OCI-M1 (cell line): ENCODE data around the gene RAB34.

Experiments
- DNase-seq: peaks from one replicate; lab custom pipeline; 2025; lab: John Stamatoyannopoulos, UW

Gene RAB34, protein sequence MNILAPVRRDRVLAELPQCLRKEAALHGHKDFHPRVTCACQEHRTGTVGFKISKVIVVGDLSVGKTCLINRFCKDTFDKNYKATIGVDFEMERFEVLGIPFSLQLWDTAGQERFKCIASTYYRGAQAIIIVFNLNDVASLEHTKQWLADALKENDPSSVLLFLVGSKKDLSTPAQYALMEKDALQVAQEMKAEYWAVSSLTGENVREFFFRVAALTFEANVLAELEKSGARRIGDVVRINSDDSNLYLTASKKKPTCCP

DNA sequence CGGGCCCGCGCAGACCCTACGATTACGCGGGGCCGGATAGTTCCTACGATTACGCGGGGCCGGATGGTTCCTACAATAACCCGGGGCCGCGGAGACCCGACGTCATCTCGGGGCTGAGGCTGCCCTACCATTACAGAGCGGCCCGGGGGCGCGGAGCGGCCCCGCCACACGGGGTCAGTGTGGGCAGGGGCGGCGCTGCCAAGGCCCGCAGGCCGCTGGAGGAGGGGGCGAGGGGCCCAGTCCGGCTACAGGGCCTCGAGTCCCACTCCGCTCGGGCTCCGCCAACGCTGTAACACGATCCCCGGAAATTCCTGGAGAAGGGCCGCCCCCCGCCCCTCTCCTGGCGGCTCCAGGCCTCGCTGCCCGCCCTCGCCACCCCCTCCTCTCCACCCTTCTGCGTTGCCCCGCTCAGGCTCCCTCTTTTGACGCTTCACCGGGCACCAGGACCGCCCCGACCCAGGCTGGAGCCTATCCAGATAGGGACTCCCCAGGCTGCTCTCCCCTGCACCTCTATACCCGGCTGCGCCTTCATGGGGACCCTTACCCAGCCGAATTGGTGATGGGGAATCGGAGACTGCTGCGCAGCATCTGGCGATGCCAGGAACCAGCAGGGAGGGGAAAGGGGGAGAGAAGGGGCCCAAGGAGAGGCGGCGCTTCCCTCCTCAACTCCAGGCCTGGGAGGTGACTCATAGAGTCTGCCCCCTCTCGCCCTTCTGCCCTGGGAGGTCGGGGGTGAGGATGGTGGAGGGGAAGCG lies at the start of gene RAB34:
Gene RAB34, minus strand, starts transcription at position 291 of the 755 bp plus-strand sequence. CDS start 602 bp downstream, outside the sequence.
- DNase-seq, result no peak

DNA sequence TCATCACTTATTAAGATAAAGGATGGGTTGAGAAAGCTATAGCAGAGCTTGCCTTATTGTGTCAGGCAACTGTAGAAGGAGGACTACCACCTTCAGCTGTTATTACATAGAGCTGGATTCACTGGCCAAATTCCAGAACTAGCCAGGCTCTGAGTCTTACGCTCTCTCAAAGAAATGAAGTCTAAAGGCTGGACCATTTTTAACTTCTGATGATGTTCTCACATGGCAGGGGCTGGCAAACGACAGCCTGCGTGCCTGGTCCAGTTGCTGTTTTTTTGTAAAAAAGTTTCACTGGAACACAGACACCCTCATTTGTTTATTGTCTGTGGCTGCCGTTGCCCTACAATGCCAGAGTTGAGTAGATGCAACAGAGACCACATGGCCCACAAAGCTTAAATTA lies 47.4 kb upstream of the RAB34 start:
- no peak for DNase-seq

DNA sequence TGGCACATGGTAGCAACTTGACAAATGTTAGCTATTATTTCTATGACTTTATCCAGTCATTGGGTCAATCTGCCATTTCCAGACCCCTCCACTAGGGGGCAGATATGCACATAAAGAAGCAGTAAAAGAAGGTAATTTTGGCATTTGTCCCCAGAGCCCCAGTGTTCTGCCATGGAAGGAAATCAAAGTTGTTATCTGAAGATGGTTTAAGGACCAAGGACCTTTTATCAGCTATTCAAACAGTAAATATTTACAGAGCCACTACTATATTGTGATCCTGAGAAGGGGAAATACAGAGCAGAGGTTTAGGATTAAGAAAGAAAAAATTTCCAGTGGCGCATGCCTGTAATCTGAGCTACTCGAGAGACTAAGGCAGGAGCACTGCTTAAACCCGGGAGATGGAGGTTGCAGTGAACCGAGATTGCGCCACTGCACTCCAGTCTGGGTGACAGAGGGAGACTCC lies 46.2 kb upstream of the RAB34 start:
- peak; percentile 94 for DNase-seq

DNA sequence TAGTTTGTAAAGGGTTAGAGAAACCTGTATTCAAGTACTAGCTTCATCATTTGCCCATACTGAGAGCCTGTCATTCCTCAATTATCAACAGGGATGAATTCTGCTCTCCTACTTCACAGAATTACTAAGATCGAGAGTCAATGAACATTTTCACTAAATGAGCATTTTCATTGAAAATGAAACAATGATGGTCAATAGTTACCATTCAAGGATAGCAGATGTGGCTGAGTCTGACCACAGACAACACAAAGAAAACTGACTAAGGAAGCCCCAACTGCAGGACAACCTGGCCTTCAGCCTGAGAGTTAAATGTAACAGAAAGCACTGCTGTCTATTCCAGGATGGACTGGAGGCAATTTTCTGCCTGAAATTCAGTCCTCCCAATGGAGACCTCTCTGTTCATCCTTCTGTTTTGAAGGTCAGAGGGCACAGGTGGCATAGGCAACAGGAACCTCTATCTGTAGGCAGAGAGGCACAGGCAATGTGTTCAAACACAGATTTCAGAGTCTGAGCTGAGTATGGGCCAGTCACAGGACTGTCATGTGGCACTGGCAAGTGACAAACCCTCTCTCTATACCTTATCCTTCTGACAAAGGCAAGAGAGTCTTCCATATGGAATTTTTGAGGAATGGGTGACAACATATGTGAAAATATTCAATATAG lies 45.6 kb upstream of the RAB34 start:
- DNase-seq, result no peak

DNA sequence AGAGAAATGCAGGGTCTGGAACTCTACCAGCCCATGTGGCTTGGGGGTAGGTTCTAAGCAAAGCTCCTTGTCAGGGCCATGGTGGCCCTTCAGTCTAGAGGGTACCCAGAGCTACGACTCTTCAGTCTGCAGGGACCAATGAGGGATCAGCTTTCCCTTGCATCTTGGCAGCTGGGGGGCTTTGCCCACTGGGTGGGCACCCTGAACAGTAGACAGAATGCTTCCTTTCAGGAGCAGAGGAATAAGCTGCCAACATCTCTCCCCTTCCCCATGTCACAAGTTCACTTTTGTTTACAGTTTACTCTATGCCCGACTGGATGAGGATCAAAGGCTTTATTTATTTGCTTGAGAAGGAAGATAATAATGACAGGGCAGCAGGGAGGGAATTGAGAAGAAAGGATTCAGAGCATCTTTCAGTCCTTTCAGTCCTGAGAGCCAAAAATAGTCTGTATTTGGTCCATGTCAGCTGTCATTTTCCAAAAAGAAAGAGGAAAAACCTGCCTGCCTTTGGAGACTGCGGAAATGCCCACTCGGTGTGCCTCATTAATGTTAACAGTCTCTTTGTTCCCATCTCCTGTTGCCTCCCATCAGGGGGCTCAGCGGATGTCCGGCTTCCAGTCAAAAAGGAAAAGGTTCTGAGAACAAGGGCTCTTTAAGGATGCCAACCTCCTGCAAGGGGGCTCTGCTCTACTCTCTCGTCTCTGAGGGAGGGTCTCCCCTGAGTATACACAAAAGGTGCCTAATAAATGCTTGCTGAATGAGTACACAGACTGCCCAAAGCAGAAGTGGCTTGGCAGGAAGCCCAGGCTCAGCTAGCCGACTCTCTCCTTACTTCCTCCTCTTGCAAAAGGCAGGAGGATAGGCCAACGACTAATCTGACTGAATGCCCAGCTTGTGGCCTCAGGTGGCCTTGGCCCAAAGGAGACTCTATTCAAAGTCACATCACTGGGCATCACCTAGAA lies 43.2 kb upstream of the RAB34 start:
- DNase-seq, result peak; percentile 80

DNA sequence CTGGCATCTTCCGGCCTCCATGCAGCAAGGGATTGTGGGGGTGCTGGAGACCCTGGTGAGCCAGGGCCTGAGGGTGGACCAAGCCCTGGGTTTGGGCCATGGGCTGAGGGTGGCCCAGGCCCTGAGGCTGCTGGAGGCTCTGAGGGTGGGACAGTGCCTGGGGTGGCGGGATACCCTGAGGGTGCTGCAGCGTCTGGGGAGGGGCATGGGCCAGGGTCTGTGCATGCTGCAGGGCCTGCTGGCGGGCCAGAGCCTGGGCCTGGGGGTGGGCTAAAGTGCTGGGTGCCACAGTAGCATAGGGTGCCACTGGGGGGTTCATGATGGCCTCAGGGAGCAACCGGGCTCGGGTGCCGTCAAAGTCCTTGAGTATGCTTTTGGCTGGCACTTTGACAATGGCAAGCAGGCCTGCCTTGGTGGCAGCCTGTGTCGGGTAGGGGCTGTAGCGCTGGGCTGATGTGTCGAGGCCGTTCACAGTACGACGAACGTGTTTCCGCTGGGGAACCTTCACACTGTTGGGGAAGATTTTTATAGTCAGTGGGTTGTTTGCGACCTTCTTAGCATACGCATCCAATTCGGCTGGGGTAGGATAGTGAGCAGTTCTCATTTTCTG lies 41.7 kb upstream of the RAB34 start:
- DNase-seq, result no peak

DNA sequence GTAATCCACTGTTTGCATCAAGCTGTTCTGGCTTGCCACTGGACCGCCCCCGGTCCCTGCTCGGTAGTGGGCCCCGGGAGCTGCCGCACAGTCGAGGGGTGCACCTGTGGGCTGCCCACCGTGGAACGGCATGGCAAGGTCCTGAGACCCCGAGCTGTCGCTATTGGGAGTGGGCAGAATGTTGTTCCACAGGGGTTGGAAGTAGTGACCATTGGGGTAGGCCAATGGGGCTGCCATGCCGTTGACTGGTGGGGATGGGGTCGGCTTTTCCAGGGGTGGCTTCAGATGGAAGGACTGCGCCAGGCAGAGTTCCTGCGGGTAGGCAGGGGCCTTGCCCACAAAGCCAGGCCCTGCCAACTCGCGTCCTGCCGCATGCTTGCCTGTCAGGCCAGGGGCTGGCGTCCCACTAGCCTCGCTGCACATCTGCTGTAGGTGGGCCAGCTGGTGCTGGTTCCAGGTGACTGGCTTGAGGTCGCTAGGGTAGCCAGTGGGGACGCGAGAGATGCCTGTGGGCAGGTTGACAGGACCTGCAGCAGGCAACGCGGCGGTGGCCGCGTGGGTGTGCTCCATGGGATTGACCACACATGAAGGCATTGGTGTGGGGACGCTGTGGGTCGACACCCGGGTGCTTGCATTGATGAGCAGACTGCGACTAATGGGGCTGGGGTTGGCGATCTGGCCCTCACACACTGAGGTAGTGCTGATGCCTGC lies 40.9 kb upstream of the RAB34 start:
- DNase-seq, result no peak

DNA sequence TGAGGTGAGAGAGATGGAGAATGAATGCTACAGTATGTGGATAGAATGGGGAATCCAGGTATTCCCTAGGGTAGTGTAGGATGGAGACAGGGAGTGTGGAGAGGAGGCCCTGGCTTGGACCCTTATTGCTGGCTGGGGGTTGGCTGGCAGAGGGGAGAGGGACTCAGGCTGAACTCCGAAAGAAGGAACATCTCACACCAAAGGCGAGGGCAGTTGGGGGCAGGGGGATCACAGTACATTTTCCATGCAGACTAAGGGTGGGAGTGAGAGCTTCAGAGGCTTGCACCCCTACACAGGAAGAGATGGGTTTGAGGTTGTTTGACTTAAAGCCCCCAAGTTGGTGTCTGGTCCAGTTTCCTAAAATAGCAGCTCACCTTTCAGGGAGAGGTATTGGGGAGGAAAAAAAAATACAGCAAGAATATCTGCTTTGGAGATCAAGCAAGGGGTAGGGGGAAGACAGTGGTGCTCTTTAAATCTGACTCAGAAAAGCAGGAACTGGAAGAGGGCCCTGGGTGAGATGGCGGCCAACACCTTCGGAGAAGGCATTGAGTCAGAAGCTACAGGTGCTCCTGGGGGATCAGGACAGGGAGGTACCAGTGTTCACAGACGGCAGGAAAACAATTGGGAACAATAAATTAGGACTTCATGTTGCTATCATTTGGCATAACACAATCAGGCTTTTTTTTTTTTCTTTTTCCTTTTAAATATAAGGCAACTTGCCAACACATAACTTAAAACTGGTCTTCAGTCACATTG lies 38.6 kb upstream of the RAB34 start:
- DNase-seq, result no peak

DNA sequence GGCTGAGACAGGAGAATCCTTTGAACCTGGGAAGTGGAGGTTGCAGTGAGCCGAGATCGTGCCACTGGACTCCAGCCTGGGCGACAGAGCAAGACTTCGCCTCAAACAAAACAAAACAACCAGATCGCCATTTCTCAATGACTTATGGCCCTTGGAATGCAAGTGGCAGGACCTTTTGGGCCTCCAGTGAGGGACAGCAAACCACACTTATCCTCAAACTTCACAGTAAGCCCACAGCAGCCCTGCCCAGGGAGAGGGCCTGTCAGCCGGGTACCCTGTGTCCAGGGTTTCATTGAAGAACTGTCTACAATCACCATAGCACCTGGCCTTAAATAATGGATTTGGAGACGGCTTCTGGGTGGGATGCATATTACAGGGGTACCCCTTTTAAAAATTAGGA lies 37.8 kb upstream of the RAB34 start:
- DNase-seq, result no peak

DNA sequence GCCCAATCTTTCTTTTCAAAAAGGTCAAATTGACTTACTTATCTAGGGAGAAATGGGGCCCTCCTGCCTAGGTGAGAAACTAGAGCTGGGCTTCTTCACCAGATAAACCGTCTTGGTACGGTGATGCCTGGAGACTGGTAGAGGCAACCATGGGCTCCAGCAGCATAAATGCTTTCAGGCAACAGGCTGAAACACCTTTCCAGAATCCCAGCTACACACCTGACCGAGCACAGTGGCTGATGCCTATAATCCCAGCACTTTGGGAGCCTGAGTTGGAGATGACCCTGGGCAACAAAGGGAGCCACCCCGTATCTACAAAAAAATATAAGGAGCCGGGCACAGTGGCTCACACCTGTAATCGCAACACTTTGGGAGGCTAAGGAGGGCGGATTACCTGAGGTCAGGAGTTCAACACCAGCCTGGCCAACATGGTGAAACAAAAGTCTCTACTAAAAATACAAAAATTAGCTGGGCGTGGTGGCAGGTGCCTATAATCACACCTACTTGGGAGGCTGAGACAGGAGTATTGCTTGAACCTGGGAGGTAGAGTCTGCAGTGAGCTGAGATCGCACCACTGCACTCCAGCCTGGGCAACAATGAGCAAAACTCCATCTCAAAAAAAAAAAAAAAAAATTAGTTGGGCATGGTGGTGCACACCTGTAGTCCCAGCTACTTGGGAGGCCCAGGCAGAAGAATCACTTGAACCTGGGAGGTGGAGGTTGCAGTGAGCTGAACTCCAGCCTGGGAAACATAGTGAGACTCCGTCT lies 34.1 kb upstream of the RAB34 start:
- DNase-seq, result no peak

DNA sequence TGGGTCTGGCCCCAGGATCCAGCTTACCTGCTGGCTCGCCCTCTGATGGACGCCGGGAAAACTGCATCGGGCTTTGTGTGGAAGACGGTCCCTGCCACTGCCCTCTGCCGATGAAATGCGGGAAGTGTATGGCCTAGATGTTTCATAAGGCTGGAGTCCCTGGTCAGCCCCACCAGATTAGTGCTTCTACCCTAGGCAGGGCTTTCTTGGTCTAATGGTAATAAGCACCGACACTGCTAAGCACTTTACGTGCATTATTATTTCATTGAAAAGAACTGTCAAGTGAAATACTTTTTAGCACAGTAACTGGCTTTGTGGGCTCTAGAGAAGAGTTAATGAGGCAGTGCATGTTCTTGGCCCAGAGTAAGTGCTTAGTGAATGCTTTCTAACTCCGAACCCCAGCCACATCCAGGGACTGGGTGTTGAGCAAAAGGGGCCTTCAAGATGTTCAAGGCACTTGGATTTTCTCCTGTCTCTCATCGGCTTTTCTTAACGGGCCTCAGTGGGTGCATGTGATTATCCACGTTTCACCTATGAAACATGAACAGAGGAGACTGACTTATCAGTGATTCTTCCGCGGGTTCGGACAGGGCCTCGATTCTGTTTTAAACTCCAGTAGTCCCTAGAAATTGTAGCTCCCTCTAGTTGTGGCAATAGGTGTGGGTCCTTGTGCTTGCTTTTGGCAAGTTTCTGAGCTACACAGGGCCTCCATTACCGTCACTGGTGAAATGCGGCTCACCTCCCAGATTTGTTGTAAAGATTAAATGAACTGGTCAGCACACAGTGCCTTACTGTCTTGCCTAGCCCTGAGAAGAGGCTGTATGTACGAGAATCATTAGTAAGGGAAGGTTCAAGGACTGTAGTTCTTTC lies 32.7 kb upstream of the RAB34 start:
- DNase-seq, result peak; percentile 98

DNA sequence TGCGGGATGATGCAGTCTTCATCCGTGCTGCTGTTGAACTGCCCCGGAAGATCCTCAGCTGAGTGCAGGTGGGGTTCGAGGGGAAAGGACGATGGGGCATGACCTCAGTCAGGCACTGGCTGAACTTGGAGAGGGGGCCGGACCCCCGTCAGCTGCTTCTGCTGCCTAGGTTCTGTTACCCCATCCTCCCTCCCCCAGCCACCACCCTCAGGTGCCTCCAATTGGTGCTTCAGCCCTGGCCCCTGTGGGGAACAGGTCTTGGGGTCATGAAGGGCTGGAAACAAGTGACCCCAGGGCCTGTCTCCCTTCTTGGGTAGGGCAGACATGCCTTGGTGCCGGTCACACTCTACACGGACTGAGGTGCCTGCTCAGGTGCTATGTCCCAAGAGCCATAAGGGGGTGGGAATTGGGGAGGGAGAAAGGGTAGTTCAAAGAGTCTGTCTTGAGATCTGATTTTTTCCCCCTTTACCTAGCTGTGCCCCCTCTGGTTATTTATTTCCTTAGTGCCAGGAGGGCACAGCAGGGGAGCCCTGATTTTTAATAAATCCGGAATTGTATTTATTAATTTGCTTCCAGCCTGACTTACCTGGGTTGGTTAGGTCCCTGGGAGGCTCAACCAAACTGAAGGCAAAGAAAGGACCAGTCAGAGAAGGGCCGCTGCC lies 32.0 kb upstream of the RAB34 start:
- no peak for DNase-seq

DNA sequence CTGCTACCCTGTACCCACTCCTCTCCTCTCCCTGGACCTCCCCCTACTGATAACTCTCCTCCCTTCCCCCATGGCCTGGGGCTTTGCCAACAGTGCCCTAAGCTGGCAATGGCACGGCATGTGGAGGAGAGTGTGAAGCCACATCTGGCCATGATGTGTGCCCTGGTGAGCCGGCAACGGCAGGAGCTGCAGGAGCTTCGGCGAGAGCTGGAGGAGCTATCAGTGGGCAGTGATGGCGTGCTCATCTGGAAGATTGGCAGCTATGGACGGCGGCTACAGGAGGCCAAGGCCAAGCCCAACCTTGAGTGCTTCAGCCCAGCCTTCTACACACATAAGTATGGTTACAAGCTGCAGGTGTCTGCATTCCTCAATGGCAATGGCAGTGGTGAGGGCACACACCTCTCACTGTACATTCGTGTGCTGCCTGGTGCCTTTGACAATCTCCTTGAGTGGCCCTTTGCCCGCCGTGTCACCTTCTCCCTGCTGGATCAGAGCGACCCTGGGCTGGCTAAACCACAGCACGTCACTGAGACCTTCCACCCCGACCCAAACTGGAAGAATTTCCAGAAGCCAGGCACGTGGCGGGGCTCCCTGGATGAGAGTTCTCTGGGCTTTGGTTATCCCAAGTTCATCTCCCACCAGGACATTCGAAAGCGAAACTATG lies 31.3 kb upstream of the RAB34 start:
- DNase-seq, result no peak

DNA sequence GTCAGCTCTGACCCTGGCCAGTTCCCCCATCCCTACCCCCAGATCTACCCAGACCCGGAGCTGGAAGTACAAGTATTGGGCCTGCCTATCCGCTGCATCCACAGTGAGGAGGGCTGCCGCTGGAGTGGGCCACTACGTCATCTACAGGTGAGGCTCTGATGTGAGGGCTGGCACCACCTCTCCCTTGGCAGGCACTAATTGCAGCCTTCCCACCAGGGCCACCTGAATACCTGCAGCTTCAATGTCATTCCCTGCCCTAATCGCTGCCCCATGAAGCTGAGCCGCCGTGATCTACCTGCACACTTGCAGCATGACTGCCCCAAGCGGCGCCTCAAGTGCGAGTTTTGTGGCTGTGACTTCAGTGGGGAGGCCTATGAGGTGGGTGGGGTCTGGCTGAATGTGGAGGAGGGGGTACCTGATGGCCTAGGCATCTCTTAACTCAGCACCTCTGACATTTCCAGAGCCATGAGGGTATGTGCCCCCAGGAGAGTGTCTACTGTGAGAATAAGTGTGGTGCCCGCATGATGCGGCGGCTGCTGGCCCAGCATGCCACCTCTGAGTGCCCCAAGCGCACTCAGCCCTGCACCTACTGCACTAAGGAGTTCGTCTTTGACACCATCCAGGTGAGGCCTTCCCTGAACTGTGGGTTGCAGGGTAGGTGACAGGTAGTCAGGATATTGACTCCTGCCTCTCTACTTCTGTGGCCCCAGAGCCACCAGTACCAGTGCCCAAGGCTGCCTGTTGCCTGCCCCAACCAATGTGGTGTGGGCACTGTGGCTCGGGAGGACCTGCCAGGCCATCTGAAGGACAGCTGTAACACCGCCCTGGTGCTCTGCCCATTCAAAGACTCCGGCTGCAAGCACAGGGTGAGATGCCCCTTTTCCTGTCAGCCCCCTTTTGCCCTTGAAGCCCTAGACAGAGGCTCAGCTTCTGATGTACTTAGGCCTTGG lies 30.4 kb upstream of the RAB34 start:
- DNase-seq, result no peak

DNA sequence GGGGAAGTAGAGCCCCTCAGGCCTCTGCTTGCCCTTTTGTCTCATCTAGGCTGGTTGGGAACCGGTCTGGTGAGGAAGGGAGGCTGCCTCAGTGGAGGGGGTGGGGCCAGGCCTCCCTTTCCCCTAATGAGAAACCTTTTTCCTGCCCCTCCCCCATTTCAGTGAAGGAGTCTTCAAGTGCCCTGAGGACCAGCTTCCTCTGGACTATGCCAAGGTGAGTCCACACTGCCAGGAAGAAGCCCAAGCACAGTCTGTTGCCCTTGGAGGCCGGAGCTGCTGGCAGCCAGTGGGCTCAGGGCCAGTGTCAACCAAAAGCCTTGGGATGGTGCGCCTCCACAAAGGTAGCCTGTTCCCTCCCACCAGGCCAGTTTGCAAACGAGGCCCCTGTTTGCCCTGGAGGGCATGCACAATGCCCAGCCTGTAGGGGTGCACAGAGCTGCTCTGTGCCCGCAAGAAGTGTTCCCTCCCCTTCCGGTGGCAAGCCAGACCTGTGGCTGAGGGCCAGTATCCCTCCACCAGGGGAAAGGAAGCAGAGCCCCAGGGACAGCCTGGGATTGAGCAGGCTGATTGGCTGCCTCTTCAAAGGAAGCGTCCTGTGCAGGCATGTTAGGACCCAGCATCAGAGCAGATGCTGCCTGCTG lies 29.5 kb upstream of the RAB34 start:
- no peak for DNase-seq
